ENCODE measurements around the gene FAM120A. TPM values are rescaled to one million over a fixed set of nuclear protein-coding genes. Genes with fewer than 3 reads are reported as not detected.
A peak's percentile ranks its signal among the peaks of the same experiment; 100 is the strongest.

Gene FAM120A
- total RNA-seq, 5 donors from 2014 or later (not counting 1 experiment from before 2014, with no cell fraction given) = 76.0 to 96.3 (median 93.5) TPM

DNA sequence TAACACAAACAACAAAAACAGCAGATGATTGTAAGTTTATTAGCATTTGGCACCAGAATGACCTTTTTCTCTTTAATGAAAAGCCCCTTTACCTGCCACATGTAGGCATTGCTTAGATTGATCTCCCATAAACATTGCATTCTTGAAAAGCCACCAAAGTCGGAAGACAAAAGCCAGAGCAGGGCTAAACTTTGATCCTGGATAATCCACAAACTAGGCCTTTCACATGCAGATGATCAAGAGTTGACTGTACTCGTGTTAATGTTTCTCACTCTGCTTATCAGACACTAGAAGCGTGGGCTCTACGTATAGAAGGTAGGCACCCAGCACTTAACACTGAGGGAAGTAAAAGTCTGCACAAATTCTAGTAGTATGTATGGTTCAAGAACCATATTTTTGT is 103.9 kb downstream of the FAM120A start:
- Histone ChIP-seq H3K4me3 (ENCODE audit: control insufficient read depth in 1 of 2, extremely low read depth in 1 of 2, low read length in 1 of 2) (no peak overlapping the region), H3K9me3 (no peaks in the 10 kb centered on the region), H3K27me3 (replicated peaks in 1 of 2; ENCODE audit: control insufficient read depth in 2 of 2, extremely low read depth in 1 of 2, insufficient read depth in 2 of 2, low read length in 1 of 2) (no peaks in the 10 kb centered on the region), H3K4me1 (ENCODE audit: control insufficient read depth in 1 of 2, extremely low read depth in 1 of 2, insufficient read depth in 2 of 2, low read length in 2 of 2) (no peaks in the 10 kb centered on the region), H3K36me3 (ENCODE audit: control insufficient read depth in 2 of 2, extremely low read depth in 1 of 2, insufficient read depth in 1 of 2, low read length in 1 of 2) (peaks cover 16 to 79% of the 10 kb centered on the region in 2 donors), H3K27ac (ENCODE audit: low read length) (no peak overlapping the region)
- Mint-ChIP-seq H3K27me3 (no peaks in the 10 kb centered on the region), H3K36me3 (peaks cover 54% of the 10 kb centered on the region), H3K9me3 (no peaks in the 10 kb centered on the region), H3K27ac (no peak overlapping the region), H3K4me1 (no peaks in the 10 kb centered on the region), H3K4me3 (no peak overlapping the region)
- ChIA-PET CTCF (interaction anchor here in 1 of 2 donors (0.6 kb wide), 1 partner anchor 56 kb away, joined by 3 read pairs; no protein-coding TSS in a partner anchor), POLR2A (no interaction called here)
- 92% methylated on average over 1 of the region's 4 CpGs for WGBS (ENCODE audit: insufficient coverage)
- ATAC-seq (replicated peaks in 1 of 4) = no peak
- DNase-seq = no peak

DNA sequence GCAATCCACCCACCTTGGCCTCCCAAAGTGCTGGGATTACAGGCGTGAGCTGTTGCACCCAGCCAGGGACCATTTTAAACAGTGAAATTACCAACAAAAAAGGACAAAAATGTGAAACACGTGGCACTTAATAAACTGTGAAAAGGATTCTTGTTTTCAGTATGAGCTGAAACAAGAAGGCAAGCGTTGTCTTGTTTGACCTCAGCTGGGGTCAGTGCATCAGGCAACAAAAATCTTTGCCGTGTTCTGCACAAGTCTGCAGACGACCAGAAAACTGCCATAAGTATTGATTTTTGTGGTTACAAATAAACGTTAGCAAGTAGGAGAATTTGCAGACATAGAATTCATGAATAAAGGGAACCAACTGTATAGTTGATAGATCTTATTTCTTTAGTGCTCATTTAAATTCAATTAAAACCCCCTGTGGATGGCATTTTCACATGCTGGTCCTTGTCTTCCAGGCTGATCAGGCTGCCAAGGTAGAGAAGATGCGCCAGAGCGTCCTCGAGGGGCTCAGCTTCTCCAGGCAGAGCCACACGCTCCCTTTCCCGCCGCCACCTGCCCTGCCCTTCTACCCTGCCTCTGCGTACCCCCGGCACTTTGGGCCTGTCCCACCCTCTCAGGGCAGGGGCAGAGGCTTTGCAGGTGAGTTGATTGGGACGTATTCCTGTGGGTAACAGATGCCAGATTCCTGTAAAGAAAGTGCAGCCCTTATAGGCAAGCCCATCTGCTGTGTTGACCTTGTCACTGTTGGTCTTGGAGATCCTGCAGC is 106.1 kb downstream of the FAM120A start:
- no peaks in the 10 kb centered on the region for H3K9me3 Mint-ChIP-seq
- H3K4me1 Mint-ChIP-seq = no peaks in the 10 kb centered on the region
- no peaks in the 10 kb centered on the region for H3K27me3 Mint-ChIP-seq
- no peak overlapping the region for H3K4me3 Mint-ChIP-seq
- H3K27me3 ChIP-seq (replicated peaks in 1 of 2; ENCODE audit: control insufficient read depth in 2 of 2, extremely low read depth in 1 of 2, insufficient read depth in 2 of 2, low read length in 1 of 2) = no peaks in the 10 kb centered on the region
- H3K9me3 ChIP-seq = no peaks in the 10 kb centered on the region
- H3K36me3 ChIP-seq (ENCODE audit: control insufficient read depth in 2 of 2, extremely low read depth in 1 of 2, insufficient read depth in 1 of 2, low read length in 1 of 2) = peaks cover 22 to 78% of the 10 kb centered on the region in 2 donors
- ATAC-seq (replicated peaks in 1 of 4) (no peak), DNase-seq (no peak)
- peaks cover 48% of the 10 kb centered on the region for H3K36me3 Mint-ChIP-seq
- H3K4me3 ChIP-seq (ENCODE audit: control insufficient read depth in 1 of 2, extremely low read depth in 1 of 2, low read length in 1 of 2) = no peak overlapping the region
- 96% methylated on average over 11 of the region's 15 CpGs for WGBS (ENCODE audit: insufficient coverage)
- no peaks in the 10 kb centered on the region for H3K4me1 ChIP-seq (ENCODE audit: control insufficient read depth in 1 of 2, extremely low read depth in 1 of 2, insufficient read depth in 2 of 2, low read length in 2 of 2)
- POLR2A ChIA-PET = no interaction called here
- no peak overlapping the region for H3K27ac Mint-ChIP-seq
- CTCF ChIA-PET = interaction anchor here in 1 of 2 donors (0.7 to 1.0 kb wide), 3 partner anchors 8 to 613 kb away, joined by 3 to 5 read pairs (median 3); no protein-coding TSS in a partner anchor
- H3K27ac ChIP-seq (ENCODE audit: low read length) = no peak overlapping the region

DNA sequence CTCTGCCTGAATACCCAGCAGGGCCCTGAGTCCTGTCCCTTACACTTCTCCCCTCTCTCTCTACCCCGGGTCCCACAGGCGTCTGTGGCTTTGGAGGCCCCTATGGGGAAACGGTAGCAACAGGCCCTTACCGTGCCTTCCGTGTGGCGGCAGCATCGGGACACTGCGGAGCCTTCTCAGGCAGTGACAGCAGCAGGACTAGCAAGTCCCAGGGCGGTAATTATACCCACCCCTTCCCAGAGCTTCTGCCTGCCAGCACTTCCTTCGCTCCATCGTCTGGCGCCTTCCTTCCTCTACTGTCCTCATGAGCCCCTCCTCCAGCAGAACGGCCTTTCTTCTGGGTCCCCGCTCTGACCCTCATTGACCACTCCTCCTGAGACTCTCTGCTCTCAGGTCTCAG is 107.0 kb downstream of the FAM120A start:
- H3K27ac ChIP-seq (ENCODE audit: low read length) = no peak overlapping the region
- ChIA-PET CTCF (interaction anchor here in 1 of 2 donors (1.0 kb wide), 1 partner anchor 8 kb away, joined by 3 read pairs; no protein-coding TSS in a partner anchor), POLR2A (no interaction called here)
- H3K36me3 ChIP-seq (ENCODE audit: control insufficient read depth in 2 of 2, extremely low read depth in 1 of 2, insufficient read depth in 1 of 2, low read length in 1 of 2) = peaks cover 30 to 80% of the 10 kb centered on the region in 2 donors
- Mint-ChIP-seq H3K27me3 (no peaks in the 10 kb centered on the region), H3K9me3 (no peaks in the 10 kb centered on the region), H3K27ac (peak overlapping the region in 1 of 2 donors; percentile 39), H3K36me3 (peaks cover 48% of the 10 kb centered on the region), H3K4me1 (no peaks in the 10 kb centered on the region), H3K4me3 (no peak overlapping the region)
- H3K4me1 ChIP-seq (ENCODE audit: control insufficient read depth in 1 of 2, extremely low read depth in 1 of 2, insufficient read depth in 2 of 2, low read length in 2 of 2) = no peaks in the 10 kb centered on the region
- H3K9me3 ChIP-seq = no peaks in the 10 kb centered on the region
- no peak for ATAC-seq (replicated peaks in 1 of 4)
- H3K4me3 ChIP-seq (ENCODE audit: control insufficient read depth in 1 of 2, extremely low read depth in 1 of 2, low read length in 1 of 2) = no peak overlapping the region
- WGBS (ENCODE audit: insufficient coverage) = 97% methylated on average over 14 of the region's 14 CpGs
- H3K27me3 ChIP-seq (replicated peaks in 1 of 2; ENCODE audit: control insufficient read depth in 2 of 2, extremely low read depth in 1 of 2, insufficient read depth in 2 of 2, low read length in 1 of 2) = no peaks in the 10 kb centered on the region
- DNase-seq = no peak

DNA sequence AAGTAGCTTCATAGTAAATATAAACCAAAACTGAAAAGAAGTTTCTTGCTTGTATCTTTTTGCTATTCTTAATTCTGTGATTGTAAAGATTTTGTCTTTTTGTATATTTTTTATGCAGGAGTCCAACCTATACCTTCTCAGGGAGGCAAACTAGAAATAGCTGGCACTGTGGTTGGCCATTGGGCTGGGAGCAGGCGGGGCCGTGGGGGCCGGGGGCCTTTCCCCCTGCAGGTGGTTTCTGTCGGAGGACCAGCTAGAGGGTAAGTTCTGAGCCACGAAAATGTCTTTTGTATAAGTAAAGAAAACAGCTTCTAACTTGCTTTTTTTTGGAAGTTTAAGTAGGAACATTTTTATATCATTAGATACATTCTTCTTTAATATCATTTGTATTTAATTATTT is 109.5 kb downstream of the FAM120A start:
- peaks cover 47% of the 10 kb centered on the region for H3K36me3 Mint-ChIP-seq

DNA sequence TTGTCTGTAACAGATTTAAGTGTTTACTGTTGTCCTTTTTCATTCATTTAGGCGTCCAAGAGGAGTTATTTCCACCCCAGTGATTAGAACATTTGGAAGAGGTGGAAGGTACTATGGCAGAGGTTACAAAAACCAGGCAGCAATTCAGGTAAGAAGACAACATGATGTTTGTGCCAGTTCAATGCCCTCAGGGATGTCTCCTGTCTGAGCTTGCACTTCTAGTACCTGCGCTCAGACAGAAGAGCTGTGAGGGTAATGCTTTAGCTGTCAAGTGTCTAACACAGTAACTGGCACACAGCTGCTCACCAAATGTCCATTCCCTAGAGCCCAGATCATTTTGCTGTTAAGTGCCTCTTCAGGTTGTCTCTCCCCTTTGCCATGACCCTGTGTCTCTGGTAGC is 110.7 kb downstream of the FAM120A start:
- DNase-seq (no peak), ATAC-seq (replicated peaks in 1 of 4) (no peak)
- Mint-ChIP-seq H3K4me3 (no peak overlapping the region), H3K27ac (no peak overlapping the region), H3K36me3 (peaks cover 43% of the 10 kb centered on the region), H3K9me3 (no peaks in the 10 kb centered on the region), H3K27me3 (no peaks in the 10 kb centered on the region), H3K4me1 (peaks cover 11 to 16% (median 12%) of the 10 kb centered on the region in 3 donors)
- no CpG with 5 or more reads among the region's 2 CpGs for WGBS (ENCODE audit: insufficient coverage)
- no peak overlapping the region for H3K4me3 ChIP-seq (ENCODE audit: control insufficient read depth in 1 of 2, extremely low read depth in 1 of 2, low read length in 1 of 2)
- no peaks in the 10 kb centered on the region for H3K9me3 ChIP-seq
- ChIA-PET CTCF (interaction anchor here in 1 of 2 donors (0.7 kb wide), 2 partner anchors 355 to 1593 kb away, joined by 4 to 8 read pairs; no protein-coding TSS in a partner anchor), POLR2A (no interaction called here)
- H3K4me1 ChIP-seq (ENCODE audit: control insufficient read depth in 1 of 2, extremely low read depth in 1 of 2, insufficient read depth in 2 of 2, low read length in 2 of 2) = peaks cover 0 to 7% of the 10 kb centered on the region in 2 experiments
- peaks cover 29 to 58% of the 10 kb centered on the region in 2 donors for H3K36me3 ChIP-seq (ENCODE audit: control insufficient read depth in 2 of 2, extremely low read depth in 1 of 2, insufficient read depth in 1 of 2, low read length in 1 of 2)
- no peaks in the 10 kb centered on the region for H3K27me3 ChIP-seq (replicated peaks in 1 of 2; ENCODE audit: control insufficient read depth in 2 of 2, extremely low read depth in 1 of 2, insufficient read depth in 2 of 2, low read length in 1 of 2)
- H3K27ac ChIP-seq (ENCODE audit: low read length) = no peak overlapping the region

More for the DNA sequence above, 109.5 kb downstream of the FAM120A start:
- Histone ChIP-seq H3K36me3 (ENCODE audit: control insufficient read depth in 2 of 2, extremely low read depth in 1 of 2, insufficient read depth in 1 of 2, low read length in 1 of 2) (peaks cover 29 to 68% of the 10 kb centered on the region in 2 donors), H3K4me1 (ENCODE audit: control insufficient read depth in 1 of 2, extremely low read depth in 1 of 2, insufficient read depth in 2 of 2, low read length in 2 of 2) (no peaks in the 10 kb centered on the region), H3K27ac (ENCODE audit: low read length) (no peak overlapping the region), H3K4me3 (ENCODE audit: control insufficient read depth in 1 of 2, extremely low read depth in 1 of 2, low read length in 1 of 2) (no peak overlapping the region), H3K9me3 (no peaks in the 10 kb centered on the region), H3K27me3 (replicated peaks in 1 of 2; ENCODE audit: control insufficient read depth in 2 of 2, extremely low read depth in 1 of 2, insufficient read depth in 2 of 2, low read length in 1 of 2) (no peaks in the 10 kb centered on the region)
- no peak for ATAC-seq (replicated peaks in 1 of 4)
- H3K9me3 Mint-ChIP-seq = no peaks in the 10 kb centered on the region
- POLR2A ChIA-PET = no interaction called here
- WGBS (ENCODE audit: insufficient coverage) = no CpG with 5 or more reads among the region's 5 CpGs
- H3K4me1 Mint-ChIP-seq = peaks cover 5 to 10% (median 6%) of the 10 kb centered on the region in 3 donors
- H3K4me3 Mint-ChIP-seq = no peak overlapping the region
- no peak overlapping the region for H3K27ac Mint-ChIP-seq
- no peaks in the 10 kb centered on the region for H3K27me3 Mint-ChIP-seq
- DNase-seq = no peak
- CTCF ChIA-PET = interaction anchor here (0.6 to 0.7 kb wide), 2 partner anchors 574 to 604 kb away, joined by 3 to 5 read pairs; no protein-coding TSS in a partner anchor

DNA sequence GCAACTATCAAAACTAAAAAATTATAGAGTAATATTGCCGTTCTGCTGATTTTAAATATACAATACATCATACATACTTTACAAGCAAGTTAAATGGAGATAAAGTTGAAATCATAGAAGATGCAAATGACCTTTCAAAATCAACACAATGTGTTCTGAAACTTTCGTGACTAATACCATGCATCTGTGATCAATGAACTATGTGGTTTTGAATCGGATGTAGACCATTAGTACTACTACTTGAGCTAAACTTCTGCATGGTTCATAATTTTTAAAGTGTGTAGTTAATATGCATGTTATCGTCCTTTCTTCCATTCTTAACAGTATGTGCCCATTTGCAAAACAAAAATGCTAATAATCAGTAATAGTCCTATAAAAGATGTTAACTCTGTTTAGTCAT is 113.6 kb downstream of the FAM120A start:
- ChIA-PET CTCF (interaction anchor here in 1 of 2 donors (1.4 kb wide), 1 partner anchor 11 kb away, joined by 8 read pairs; the partner anchor contains the start of gene PHF2), POLR2A (no interaction called here)
- no peaks in the 10 kb centered on the region for H3K27me3 ChIP-seq (replicated peaks in 1 of 2; ENCODE audit: control insufficient read depth in 2 of 2, extremely low read depth in 1 of 2, insufficient read depth in 2 of 2, low read length in 1 of 2)
- no peaks in the 10 kb centered on the region for H3K9me3 ChIP-seq
- DNase-seq (no peak), ATAC-seq (replicated peaks in 1 of 4) (no peak)
- Mint-ChIP-seq H3K27ac (peak overlapping the region in 1 of 2 donors; percentile 15), H3K4me1 (peaks cover 18 to 27% (median 18%) of the 10 kb centered on the region in 3 donors), H3K27me3 (no peaks in the 10 kb centered on the region), H3K9me3 (no peaks in the 10 kb centered on the region), H3K36me3 (peaks cover 19% of the 10 kb centered on the region), H3K4me3 (no peak overlapping the region)
- H3K4me1 ChIP-seq (ENCODE audit: control insufficient read depth in 1 of 2, extremely low read depth in 1 of 2, insufficient read depth in 2 of 2, low read length in 2 of 2) = peaks cover 0 to 13% of the 10 kb centered on the region in 2 experiments
- no peak overlapping the region for H3K27ac ChIP-seq (ENCODE audit: low read length)
- peaks cover 21 to 33% of the 10 kb centered on the region in 2 donors for H3K36me3 ChIP-seq (ENCODE audit: control insufficient read depth in 2 of 2, extremely low read depth in 1 of 2, insufficient read depth in 1 of 2, low read length in 1 of 2)
- no peak overlapping the region for H3K4me3 ChIP-seq (ENCODE audit: control insufficient read depth in 1 of 2, extremely low read depth in 1 of 2, low read length in 1 of 2)
- WGBS (ENCODE audit: insufficient coverage) = no CpG with 5 or more reads among the region's 4 CpGs

Measured in T-cell (primary cell).